NCI-H69 (cell line): ENCODE data around the gene VTI1A.
"Not testable (repeated sequence)": the region's sequence is repeated elsewhere in the genome, so short reads cannot be mapped to it uniquely, and the experiment has no call there.

Source experiments
- DNase-seq: peaks from one replicate; lab custom pipeline; 2025; lab: John Stamatoyannopoulos, UW

The VTI1A gene

DNA sequence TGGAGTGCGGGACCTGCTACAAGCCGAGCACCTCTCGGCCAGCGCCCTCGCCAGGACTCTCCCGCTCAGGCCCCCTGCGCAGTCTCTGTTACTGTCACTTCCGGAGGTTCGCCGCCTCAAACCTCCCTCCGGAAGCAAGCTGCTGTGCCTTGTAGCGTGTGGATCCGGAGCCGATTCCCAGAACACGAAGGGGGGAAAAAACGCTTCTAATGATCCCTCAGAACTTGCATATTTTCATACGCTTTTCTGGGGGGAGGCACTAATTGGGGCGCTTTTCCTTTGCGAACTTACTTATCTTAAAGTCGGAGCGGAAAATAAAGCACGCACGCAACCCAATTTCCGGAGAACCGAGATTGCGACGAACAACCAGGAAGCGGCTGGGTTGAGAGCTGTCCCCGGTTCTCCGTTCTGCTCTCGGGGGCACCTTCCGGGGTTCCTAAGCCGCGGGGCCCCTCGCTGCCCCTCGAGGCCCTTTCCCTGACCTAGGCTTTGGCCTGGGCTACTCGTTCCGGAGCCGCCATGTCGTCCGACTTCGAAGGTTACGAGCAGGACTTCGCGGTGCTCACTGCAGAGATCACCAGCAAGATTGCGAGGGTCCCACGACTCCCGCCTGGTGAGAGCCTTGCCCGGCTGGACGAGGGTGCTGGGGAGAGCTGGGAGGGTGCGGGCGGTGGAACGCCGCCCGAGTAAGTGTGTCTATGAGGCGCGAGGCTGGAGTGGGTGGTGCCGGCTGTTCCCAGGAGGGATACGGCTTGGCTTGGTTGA, at the start of gene VTI1A, which contains the start of gene ZDHHC6:
TSS of gene VTI1A (plus strand) at position 361 of the 765 bp plus-strand sequence. CDS start at position 520, 159 bp downstream.
TSS of gene ZDHHC6 (minus strand) at position 60 of the 765 bp plus-strand sequence. CDS start 1,478 bp downstream, outside the sequence.
- peak; percentile 79 for DNase-seq

GRCh38 chr10:112397592-112397991, 49.4 kb upstream of the VTI1A start:
- DNase-seq, result no peak

GRCh38 chr10:112402917-112403316, 44.1 kb upstream of the VTI1A start:
- DNase-seq, result no peak

- no peak for DNase-seq
These were observed 42.4 kb upstream of the VTI1A start for GRCh38 chr10:112404617-112405016.

DNA sequence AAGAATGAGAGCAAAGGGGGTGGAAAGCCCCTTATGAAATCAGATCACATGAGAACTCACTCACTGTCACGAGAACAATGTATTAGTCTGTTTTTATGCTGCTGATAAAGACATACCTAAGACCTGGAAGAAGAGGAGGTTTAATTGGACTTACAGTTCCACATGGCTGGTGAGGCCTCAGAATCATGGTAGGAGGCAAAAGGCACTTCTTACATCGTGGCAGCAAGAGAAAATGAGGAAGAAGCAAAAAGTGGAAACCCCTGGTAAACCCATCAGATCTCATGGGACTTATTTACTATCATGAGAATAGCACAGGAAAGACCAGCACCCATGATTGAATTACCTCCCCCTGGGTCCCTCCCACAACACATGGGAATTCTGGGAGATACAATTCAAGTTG, 40.2 kb upstream of the VTI1A start:
- not testable (repeated sequence) for DNase-seq

GRCh38 chr10:112407696-112408095, 39.3 kb upstream of the VTI1A start:
- DNase-seq, result no peak

DNA sequence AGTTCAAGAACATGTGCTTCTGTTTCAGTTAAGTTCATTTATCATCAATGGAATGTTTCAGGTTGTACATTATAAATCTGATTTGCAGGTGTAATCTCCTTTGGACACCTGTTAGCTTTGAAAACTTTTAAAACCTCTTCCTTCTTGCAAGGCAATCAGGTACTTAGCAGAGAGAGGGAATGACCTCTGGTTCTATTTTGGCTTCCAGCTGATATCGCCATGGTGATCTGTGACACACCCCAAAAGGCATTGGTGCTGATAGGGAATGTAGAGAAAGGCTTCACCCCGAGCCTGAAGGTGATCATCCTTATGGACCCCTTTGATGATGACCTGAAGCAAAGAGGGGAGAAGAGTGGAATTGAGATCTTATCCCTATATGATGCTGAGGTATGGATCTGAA, 37.7 kb upstream of the VTI1A start:
- no peak for DNase-seq

DNA sequence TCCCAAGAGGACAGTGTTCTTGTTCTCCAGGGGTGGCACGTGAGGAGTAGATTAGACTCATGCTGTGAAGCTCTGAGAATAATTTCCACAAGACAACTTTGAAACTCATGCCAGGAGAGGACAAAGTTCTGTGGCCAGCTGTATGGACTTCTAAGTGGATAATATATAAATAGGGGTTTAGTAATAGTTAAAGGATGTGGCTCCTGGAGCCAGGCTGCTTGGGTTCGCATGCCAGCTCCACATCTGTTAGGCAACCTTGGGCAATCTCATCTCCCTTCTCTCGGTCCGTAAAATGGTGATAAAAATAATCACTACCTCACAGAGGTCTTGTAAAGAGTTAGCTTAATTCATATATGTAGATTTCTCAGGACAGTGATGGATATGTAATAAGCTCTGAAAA, 37.3 kb upstream of the VTI1A start:
- no peak for DNase-seq

DNA sequence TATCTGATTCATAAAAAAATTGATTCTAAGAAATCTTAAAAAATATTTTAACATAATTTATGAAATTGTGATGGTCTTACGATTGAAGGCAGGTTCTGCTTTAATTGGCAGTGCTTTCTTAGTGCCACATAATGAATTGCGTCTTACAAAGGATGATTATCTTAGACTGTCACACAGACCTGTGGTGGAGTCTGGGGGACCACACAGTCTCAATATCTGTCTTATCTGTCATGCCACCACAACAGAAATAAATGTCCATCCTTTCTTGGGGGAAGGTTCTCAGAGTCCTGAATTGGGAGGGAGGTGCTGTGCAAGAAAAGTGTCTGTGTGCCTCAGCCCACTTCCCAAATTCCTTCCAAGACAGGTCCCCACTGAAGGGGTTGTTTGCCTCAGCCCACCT, 34.3 kb upstream of the VTI1A start:
- DNase-seq, result no peak

- no peak for DNase-seq
These were observed 25.3 kb upstream of the VTI1A start for GRCh38 chr10:112421731-112422130.

DNA sequence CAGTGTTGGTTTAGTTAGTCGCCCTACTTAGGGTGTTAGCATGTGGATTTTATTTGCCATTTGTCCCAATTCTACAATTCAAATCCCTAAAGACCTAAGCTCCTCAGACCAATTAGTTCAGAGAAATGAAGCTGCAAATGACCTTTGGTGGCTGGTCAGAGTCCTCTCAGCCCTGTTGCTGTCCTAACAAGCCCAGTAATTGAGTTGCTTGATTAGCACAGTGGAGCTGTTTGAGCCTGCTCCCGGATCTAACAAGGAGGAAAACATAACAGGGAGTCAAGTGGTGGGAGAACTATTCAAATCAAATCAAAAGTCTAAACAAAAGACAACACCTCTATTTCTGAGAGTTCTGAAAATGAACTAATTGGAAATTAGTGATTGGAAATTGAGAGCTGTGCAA, 22.4 kb upstream of the VTI1A start:
- no peak for DNase-seq

- DNase-seq, result no peak
These were observed 20.9 kb upstream of the VTI1A start for GRCh38 chr10:112426111-112426510.

DNA sequence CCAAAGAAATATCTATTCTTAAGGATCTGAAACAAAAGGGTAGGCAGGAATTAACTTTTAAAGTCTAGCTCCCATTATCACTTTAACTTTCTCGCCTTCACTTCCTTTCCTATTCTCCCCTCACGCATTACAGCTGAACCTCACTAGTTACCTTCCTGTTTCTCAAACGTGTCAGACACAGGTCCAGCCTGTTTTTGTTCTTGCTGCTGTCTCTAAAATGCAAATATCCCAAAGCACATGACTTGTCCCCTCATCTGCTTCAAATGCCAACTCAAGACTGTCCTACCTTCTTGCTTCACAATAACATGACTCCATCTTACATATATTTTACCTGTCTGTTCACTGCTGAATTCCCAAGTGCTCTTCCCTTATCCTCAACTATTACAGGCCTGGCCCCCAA, 17.9 kb upstream of the VTI1A start:
- no peak for DNase-seq

- no peak for DNase-seq
These were observed 17.3 kb upstream of the VTI1A start for GRCh38 chr10:112429654-112430230.

- no peak for DNase-seq
These were observed 13.9 kb upstream of the VTI1A start for GRCh38 chr10:112433136-112433535.

DNA sequence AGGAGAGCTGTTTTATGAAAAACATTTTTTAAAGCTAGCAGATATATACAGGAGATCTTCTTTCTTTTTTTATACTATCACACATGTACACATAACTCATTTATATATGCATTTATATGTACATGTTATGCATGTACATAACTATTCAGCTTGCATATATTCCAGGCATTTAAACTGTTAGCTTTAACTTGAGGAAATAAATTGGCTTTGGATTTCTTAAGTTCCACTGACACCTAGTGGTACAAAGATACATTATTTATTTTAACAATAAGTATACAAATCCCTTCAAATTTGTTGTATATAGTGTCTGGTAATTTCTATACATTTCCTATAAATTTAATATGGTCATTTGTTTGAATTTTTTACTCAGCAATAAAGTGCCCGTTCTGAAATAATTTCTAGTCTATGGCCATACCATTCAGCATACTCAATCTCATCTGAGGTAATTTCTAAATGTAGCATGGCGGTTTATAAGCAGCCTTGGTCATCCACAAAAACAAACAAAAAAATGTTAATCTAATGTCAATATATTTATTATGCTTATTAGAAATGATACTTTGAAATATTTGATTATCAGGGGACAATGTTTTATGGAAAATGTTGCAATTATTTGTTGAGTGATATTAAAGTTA, 11.9 kb upstream of the VTI1A start:
- peak; percentile 4 for DNase-seq

GRCh38 chr10:112438356-112438755, 8.7 kb upstream of the VTI1A start:
- no peak for DNase-seq

DNA sequence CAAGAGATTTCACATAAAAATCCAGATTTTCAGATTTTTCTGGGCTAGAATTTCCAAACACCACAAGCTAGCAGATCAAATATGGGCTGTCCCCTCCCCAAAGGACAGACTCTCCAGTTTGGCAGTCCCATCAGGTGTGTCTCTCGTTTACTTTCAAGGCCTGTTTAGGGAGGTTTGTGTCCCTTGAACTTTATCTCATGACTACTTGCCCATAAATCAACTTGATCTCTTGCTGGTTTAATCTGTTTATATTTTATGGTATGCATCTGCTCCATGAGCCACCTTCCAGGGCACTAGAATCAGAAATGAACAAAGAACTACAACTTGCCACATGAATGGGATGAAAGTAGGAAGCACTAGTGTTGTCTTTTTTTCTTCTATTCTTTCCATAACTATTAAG, 5.5 kb upstream of the VTI1A start:
- no peak for DNase-seq

GRCh38 chr10:112442063-112442462, 5.0 kb upstream of the VTI1A start:
- no peak for DNase-seq

DNA sequence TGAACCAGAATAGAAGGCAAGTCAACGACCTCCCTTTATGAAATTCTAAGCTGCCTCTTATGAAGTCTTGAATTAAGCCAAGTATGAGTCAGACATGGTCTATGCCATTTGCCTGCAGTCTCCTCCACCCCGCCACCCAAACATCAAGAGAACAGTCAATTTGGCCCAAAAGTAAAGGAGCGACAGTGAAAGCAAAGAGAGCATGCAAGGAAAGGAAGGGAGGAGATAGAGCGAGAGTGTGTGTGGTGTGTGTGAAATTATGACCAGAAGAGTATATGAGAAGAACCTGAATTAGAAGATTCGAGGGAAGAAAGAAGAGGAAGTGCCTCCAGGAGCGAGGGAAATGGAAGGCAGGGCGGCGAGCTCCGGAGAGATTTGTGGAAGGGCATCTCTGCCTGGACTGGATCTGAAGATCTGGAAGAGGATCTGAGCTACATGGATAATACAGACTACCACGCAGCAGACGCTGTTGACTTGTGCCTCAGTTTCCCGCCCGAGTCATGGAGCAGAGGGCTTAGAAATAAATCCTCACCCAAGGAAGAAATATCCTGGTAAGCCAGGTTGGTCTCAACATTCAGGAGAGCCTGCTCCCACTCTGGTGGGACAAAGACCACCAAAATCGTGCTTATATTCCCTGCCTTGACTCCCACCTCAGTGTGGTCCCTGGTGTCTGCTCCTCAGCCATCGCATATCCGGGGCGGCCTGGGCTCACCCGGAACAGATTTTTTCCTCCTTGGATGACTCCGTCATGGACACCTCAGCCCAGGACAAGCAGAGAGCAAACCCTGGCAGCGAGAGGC, 760 bp upstream of the VTI1A start:
- peak; percentile 14 for DNase-seq

- no peak for DNase-seq
These were observed 559 bp downstream of the VTI1A start for GRCh38 chr10:112447620-112447928.

- DNase-seq, result no peak
These were observed 1.9 kb downstream of the VTI1A start for GRCh38 chr10:112448888-112449287.
